CD4-positive, alpha-beta T cell treated with Interleukin-4 for 1 hour (primary cell): Measurements from ENCODE around the gene IER5L.
"Not testable (repeated sequence)": the region's sequence is repeated elsewhere in the genome, so short reads cannot be mapped to it uniquely, and the experiment has no call there.

ENCODE experiments used
- DNase-seq, 2 donors: peaks; one replicate each; pipeline ENCODE4 v3.0.0-alpha.2; 2020 to 2022

IER5L gene

GRCh38 chr9:129178568-129179382 is 714 bp upstream of the IER5L start:
- no peak for DNase-seq

- no peak for DNase-seq
These were observed 644 bp downstream of the IER5L start for GRCh38 chr9:129177443-129177790.

- DNase-seq, result no peak
These were observed 1.2 kb downstream of the IER5L start for GRCh38 chr9:129176701-129177442.

GRCh38 chr9:129175825-129176633 is 2.0 kb downstream of the IER5L start:
- DNase-seq, result peak; percentile 67 to 72

- DNase-seq, result no peak
These were observed 2.6 kb downstream of the IER5L start for GRCh38 chr9:129175515-129175824.

- DNase-seq, result peak in 1 of 2 donors; percentile 24
These were observed 3.1 kb downstream of the IER5L start for GRCh38 chr9:129174724-129175514.

GRCh38 chr9:129174102-129174723 is 3.8 kb downstream of the IER5L start:
- peak; percentile 80 for DNase-seq

GRCh38 chr9:129173296-129174101 is 4.6 kb downstream of the IER5L start:
- no peak for DNase-seq

- DNase-seq, result no peak
These were observed 5.2 kb downstream of the IER5L start for GRCh38 chr9:129172816-129173215.

GRCh38 chr9:129171993-129172751 is 5.9 kb downstream of the IER5L start:
- no peak for DNase-seq

GRCh38 chr9:129170229-129170628 is 7.8 kb downstream of the IER5L start:
- DNase-seq, result no peak

GRCh38 chr9:129166623-129167557 is 11.2 kb downstream of the IER5L start:
- peak in 1 of 2 donors; percentile 27 for DNase-seq

- DNase-seq, result no peak
These were observed 12.9 kb downstream of the IER5L start for GRCh38 chr9:129165198-129165597.

- no peak for DNase-seq
These were observed 13.7 kb downstream of the IER5L start for GRCh38 chr9:129164246-129164930.

- DNase-seq, result no peak
These were observed 14.3 kb downstream of the IER5L start for GRCh38 chr9:129163753-129164152.

- DNase-seq, result not testable (repeated sequence)
These were observed 14.8 kb downstream of the IER5L start for GRCh38 chr9:129163198-129163670.

GRCh38 chr9:129162497-129163197 is 15.4 kb downstream of the IER5L start:
- no peak for DNase-seq

GRCh38 chr9:129161534-129161837 is 16.6 kb downstream of the IER5L start:
- no peak for DNase-seq
